Right cardiac atrium (tissue), 5 donors: ENCODE measurements around the gene LARP1B. TPM values are rescaled to one million over a fixed set of nuclear protein-coding genes. Genes with fewer than 3 reads are reported as not detected.
"Not testable (repeated sequence)": the region's sequence is repeated elsewhere in the genome, so short reads cannot be mapped to it uniquely, and the experiment has no call there.

Source experiments
- ATAC-seq, 2 donors: fragments of 200-7000 bp; cut with Tn5 transposase; one replicate each; pipeline versions ENCODE4 v1.8.0 to v1.9.1; 2020; ENCODE audit warnings: moderate library complexity in 2 of 2, mild to moderate bottlenecking in 1 of 2
- DNase-seq, 3 donors: peaks; one replicate each; pipeline ENCODE4 v3.0.0-alpha.2; 2020
- H3K27ac ChIP-seq: one replicate; pipeline ENCODE4 v1.5.1; 2013; ENCODE audit warnings: mild to moderate bottlenecking, low read length, control low read depth, moderate library complexity
- H3K27me3 ChIP-seq: one replicate; pipeline ENCODE4 v1.6.1; 2013; ENCODE audit not compliant: control insufficient read depth, insufficient read depth
- H3K4me1 ChIP-seq: one replicate; pipeline ENCODE4 v1.6.1; 2013; ENCODE audit warnings: low read length; ENCODE audit not compliant: control insufficient read depth, insufficient read depth
- H3K4me3 ChIP-seq: one replicate; pipeline ENCODE4 v1.5.1; 2013; ENCODE audit warnings: low read length, control low read depth
- H3K9me3 ChIP-seq: one replicate; pipeline ENCODE4 v1.6.1; 2013; ENCODE audit warnings: low read length; ENCODE audit not compliant: control insufficient read depth
- WGBS: extraction: QIAGEN DNeasy Blood & Tissue Kit; methylation state at CpG from one replicate; pipeline ENCODE4 v1.1.7; 2013; 5-methylcytosine and 5-hydroxymethylcytosine counted together
- intact Hi-C, 4 donors: fragments of 100-400 bp; cut with DNase I; formaldehyde crosslinking; loops; one replicate each; pipeline versions ENCODE4 v1.11.0 to v1.14.0; 2022 to 2023
- polyA plus RNA-seq: library from polyadenylated mRNA; stranded (reverse); fragments of 200-250 nt; gene quantifications from one replicate; pipeline ENCODE4 v1.2.3, GENCODE V29; 2013
- total RNA-seq, 4 donors: library from RNA; stranded (reverse); fragmentation: NEBNext Ultra II Directional; extraction: Animal tissue kit (Norgen Biotek cat#: 25700); gene quantifications; one replicate each; pipeline ENCODE4 v1.2.1, GENCODE V29; 2021
- donor health status: healthy with polysubstance abuse.
- donor health status: DM: no; HTN: yes; CAD: no.
- donor health status: DM: no; HTN: no; CAD: no.
- donor health status: DM: no; HTN: yes; CAD: no; lungs with severe emphysema.
- donor health status: DM: yes; HTN: yes; CAD: no.

The LARP1B gene
- total and polyA plus RNA-seq, 5 donors: 7.4 to 15.8 (median 11.1) TPM

DNA sequence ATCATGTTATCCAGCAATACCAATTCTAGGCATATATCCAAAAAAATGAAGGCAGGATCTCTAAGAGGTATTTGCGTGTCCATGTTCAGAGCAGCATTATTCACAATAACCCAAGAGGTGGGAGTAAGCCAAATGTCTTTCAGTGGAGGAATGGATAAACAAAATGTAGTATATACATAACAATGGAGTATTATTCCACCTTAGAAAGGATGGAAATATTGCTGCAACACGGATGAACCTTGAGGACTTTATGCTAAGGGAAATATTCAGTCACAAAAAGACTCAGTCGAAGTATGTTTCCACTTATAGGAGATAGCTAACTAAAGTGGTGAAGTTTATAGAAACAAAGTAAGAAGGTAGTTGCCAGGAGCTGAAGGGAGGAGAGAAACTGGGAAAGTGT is 74.3 kb downstream of the LARP1B start:
- 95% methylated on average over 3 of the region's 3 CpGs for whole genome bisulfite sequencing

DNA sequence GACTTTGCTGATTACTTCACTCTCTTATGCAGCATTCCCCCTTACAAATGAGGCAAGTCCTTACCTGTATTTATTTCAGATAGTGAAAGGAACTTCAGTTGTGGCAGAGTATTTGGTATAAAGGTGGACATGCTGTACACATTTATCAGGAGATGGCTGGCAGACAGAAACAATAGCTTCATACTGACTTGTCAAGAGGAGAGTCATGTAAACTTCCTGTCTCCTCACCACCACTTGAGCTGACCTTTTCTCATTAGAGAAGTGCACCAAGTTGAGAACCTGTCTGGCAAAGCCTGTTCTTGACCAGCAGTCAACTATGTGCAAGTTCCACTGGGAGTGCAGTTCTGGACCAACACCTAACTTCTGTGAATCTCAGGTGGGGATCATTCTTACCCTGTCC is 80.8 kb downstream of the LARP1B start:
- H3K27me3 ChIP-seq: no peaks in the 10 kb centered on the region
- DNase-seq (no peak), ATAC-seq (no peak)
- H3K27ac ChIP-seq: no peak overlapping the region
- H3K9me3 ChIP-seq: no peaks in the 10 kb centered on the region
- intact Hi-C loops: no loop called here
- no peak overlapping the region for H3K4me3 ChIP-seq
- H3K4me1 ChIP-seq: no peaks in the 10 kb centered on the region

More for the DNA sequence above, 74.3 kb downstream of the LARP1B start:
- Histone ChIP-seq H3K27me3 (no peaks in the 10 kb centered on the region), H3K4me1 (no peaks in the 10 kb centered on the region), H3K4me3 (no peak overlapping the region), H3K9me3 (no peaks in the 10 kb centered on the region), H3K27ac (no peak overlapping the region)
- DNase-seq: no peak
- ATAC-seq: no peak
- intact Hi-C loops: no loop called here

DNA sequence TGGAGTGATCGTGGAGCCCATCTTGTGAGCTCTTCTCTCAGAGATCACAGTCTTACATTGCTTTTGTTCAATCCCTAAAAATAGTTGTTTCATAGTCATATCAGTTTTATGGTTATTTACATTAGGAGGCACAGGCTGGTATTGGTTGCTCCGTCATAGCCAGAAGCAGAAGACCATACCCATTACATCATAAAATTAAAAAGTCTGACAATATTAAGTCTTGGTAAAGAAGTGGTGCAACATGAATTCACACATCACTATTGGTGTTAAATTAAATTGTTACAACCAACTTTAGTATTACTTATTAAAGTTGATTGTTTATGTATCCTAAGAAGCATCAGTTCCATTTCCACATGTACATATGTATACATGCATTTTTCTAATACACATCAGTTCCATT is 84.6 kb downstream of the LARP1B start:
- 97% methylated on average over 2 of the region's 2 CpGs for WGBS
- Histone ChIP-seq H3K9me3 (no peaks in the 10 kb centered on the region), H3K27ac (no peak overlapping the region), H3K27me3 (no peaks in the 10 kb centered on the region), H3K4me3 (no peak overlapping the region), H3K4me1 (no peaks in the 10 kb centered on the region)
- intact Hi-C loops: no loop called here
- ATAC-seq (no peak), DNase-seq (no peak)

DNA sequence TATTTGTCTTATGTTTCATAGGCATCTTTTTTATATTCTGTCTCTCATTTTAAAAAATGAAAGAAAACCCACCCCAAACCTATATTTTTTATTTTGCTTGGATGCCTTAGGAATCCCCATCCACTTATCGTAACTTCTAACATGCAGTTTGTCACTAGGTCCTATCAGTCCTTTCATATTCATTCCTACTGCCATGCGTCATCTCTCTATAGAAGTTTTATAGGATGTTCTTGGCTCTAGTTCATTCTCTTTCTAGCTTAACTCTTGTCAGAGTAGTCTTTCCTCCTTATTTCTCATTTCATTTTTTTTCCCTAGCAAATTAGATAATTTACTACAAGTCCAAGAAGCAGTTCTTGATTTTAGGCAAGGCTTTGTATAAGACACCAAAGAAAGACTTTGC is 92.7 kb downstream of the LARP1B start:
- H3K27me3 ChIP-seq: no peaks in the 10 kb centered on the region
- H3K27ac ChIP-seq: no peak overlapping the region
- ATAC-seq: no peak
- peaks cover 2% of the 10 kb centered on the region for H3K4me1 ChIP-seq
- DNase-seq: no peak
- no peak overlapping the region for H3K4me3 ChIP-seq
- WGBS: 85% methylated on average over 2 of the region's 2 CpGs
- intact Hi-C loops: no loop called here
- no peaks in the 10 kb centered on the region for H3K9me3 ChIP-seq

DNA sequence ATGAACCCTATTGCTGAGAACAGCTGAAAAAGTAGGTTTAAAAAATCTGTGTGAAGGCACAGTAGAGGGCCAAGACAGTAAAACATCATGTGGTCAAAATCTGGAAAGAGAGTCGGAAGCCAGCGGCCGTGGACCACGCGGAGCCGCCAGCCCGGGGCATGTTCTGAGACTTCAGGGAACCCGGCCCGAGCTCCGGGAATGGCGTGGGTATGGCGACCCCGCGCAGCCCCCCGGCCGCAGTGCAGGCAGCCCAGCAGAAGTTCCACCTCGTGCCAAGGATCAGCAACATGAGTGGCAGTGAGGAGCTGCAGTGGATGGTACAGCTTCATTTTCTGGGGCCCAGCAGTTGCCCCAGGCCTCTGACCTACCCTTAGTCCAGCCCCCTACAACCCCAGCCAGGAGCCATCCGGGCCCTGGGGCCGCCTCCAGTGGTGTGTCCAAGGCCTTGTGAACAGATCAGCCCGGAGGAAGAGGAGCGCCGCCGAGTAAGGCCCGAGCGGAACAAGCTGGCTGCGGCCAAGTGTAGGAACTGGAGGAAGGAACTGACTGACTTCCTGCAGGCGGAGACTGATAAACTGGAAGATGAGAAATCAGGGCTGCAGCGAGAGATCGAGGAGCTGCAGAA is 94.2 kb downstream of the LARP1B start:
- no peak overlapping the region for H3K4me3 ChIP-seq
- peaks cover 2% of the 10 kb centered on the region for H3K4me1 ChIP-seq
- peak; percentile 66 to 81 (median 77) for DNase-seq
- 88% methylated on average over 29 of the region's 29 CpGs for WGBS
- H3K9me3 ChIP-seq: no peaks in the 10 kb centered on the region
- no peaks in the 10 kb centered on the region for H3K27me3 ChIP-seq
- peak overlapping the region; percentile 49 for H3K27ac ChIP-seq
- peak; percentile 83 to 98 for ATAC-seq
- intact Hi-C loops: no loop called here

DNA sequence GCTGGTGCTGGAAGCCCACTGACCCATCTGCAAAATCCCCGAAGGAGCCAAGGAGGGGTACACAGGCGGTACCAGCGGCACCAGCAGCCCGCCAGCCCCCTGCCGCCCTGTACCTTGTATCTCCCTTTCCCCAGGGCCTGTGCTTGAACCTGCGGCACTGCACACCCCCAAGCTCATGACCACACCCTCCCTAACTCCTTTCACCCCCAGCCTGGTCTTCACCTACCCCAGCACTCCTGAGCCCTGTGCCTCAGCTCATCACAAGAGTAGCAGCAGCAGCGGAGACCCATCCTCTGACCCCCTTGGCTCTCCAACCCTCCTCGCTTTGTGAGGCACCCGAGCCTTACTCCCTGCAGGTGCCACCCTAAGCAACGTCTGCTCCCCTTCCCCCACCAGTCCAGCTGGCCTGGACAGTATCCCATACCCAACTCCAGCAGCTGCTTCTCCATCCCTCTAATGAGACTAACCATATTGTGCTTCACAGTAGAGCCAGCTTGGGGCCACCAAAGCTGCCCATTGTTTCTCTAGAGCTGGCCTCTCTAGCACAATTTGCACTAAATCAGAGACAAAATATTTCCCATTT is 94.9 kb downstream of the LARP1B start:
- Histone ChIP-seq H3K27ac (peak overlapping the region; percentile 20), H3K4me1 (peaks cover 2% of the 10 kb centered on the region), H3K9me3 (no peaks in the 10 kb centered on the region), H3K4me3 (no peak overlapping the region), H3K27me3 (no peaks in the 10 kb centered on the region)
- intact Hi-C loops: no loop called here
- DNase-seq (no peak), ATAC-seq (peak; percentile 47 to 51)
- WGBS: 93% methylated on average over 10 of the region's 10 CpGs

DNA sequence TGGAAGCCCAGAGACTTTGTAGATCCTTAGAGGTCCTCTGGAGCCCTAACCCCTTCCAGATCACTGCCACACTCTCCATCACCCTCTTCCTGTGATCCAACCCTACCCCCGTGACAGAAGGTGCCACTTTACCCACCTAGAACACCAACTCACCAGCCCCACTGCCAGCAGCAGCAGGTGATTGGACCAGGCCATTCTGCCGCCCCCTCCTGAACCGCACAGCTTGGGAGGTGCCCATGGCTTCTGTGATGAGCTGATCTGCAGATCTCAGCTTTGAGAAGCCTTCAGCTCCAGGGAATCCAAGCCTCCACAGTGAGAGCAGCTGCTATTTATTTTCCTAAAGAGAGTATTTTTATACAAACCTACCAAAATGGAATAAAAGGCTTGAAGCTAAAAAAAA is 95.4 kb downstream of the LARP1B start:
- 97% methylated on average over 3 of the region's 3 CpGs for WGBS
- DNase-seq, H3K27ac ChIP-seq, H3K27me3 ChIP-seq, ATAC-seq, H3K9me3 ChIP-seq, intact Hi-C loops, H3K4me1 ChIP-seq, H3K4me3 ChIP-seq: not testable (repeated sequence)

DNA sequence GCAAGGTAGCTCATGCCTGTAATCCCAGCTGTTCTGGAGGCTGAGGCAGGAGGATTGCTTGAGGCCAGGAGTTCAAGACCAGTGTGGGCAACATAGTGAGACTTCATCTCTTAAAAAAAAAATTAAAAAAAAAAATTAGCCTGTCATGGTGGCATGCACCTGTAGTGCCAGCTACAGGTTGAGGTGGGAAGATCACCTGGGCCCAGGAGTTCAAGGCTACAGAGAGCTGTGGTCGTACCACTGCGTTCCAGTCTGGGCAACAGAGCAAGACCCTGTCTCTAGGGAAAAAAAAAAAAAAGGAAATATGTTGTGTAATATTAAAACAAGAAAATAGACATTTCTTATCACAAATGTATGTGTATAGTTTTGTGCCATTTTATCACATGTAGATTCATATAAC is 97.8 kb downstream of the LARP1B start:
- 98% methylated on average over 2 of the region's 2 CpGs for WGBS
- intact Hi-C loops: no loop called here

DNA sequence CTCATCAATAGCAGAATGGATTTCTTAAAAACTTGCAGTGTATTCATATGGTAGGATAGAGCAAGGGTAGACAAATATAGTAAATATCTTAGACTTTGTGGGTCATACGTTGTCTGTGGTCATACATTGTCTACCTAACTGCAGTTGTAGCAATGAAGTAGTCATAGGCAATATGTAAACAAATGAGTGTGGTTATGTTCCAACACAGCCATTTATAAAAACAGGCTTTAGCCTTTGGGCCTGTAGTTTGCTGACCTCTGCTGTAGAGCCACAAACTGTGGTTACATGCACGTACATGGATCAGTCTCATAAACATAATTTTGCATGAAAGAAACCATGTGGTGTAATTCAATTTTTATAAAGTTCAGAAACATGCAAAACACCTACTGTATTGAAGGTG is 98.9 kb downstream of the LARP1B start:
- intact Hi-C loops: no loop called here
- Histone ChIP-seq H3K4me1 (peaks cover 2% of the 10 kb centered on the region), H3K27me3 (no peaks in the 10 kb centered on the region), H3K9me3 (no peaks in the 10 kb centered on the region), H3K4me3 (no peak overlapping the region), H3K27ac (no peak overlapping the region)
- ATAC-seq (no peak), DNase-seq (no peak)
- WGBS: 83% methylated on average over 2 of the region's 2 CpGs

More for the DNA sequence above, 97.8 kb downstream of the LARP1B start:
- Histone ChIP-seq H3K27ac (no peak overlapping the region), H3K4me1 (peaks cover 2% of the 10 kb centered on the region), H3K9me3 (no peaks in the 10 kb centered on the region), H3K27me3 (no peaks in the 10 kb centered on the region), H3K4me3 (no peak overlapping the region)
- DNase-seq (no peak), ATAC-seq (no peak)

DNA sequence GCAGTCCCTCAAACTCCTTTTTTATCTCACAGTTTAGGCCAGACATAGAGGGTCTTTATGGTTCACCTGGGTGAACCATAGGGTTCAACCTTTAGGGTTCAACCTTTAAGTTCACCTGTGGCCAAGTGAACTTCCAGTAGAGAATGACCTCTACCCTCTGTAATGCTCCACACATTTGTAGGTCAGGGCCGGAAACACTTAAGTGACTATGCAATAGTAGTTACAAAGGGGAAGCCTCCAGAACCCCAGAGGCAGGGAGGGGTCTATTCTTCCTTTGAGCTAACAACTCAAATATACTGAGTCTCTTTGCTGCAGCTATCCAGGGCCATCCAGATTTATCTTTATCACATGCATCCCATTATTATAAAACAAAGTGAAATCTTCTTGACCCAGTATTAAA is 100.0 kb downstream of the LARP1B start:
- intact Hi-C loops: no loop called here
- Histone ChIP-seq H3K4me1 (no peaks in the 10 kb centered on the region), H3K9me3 (no peaks in the 10 kb centered on the region), H3K27me3 (no peaks in the 10 kb centered on the region), H3K4me3 (no peak overlapping the region), H3K27ac (no peak overlapping the region)
- no peak for ATAC-seq
- DNase-seq: no peak
- 78% methylated on average over 1 of the region's 1 CpG for WGBS

DNA sequence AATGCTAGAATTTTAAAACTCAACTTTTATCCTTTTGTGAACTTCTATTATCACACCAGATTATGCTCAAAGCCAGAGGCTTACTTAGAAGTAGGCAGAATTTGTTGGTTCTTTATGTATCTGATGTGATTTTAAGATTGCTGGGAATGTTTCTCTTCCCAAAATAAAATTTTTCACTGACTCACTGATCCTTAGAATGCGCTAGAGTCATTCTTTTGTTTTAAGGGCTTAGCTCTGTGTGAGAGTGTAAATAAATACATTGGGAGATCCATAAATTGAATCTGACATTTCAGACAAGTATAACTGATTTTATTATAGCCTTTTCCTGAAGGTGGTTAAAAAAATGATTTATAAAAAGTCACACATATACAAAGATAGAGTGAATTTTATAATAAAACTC is 101.3 kb downstream of the LARP1B start:
- Histone ChIP-seq H3K9me3 (no peaks in the 10 kb centered on the region), H3K27me3 (no peaks in the 10 kb centered on the region), H3K27ac (no peak overlapping the region), H3K4me3 (no peak overlapping the region), H3K4me1 (no peaks in the 10 kb centered on the region)
- no peak for DNase-seq
- intact Hi-C loops: no loop called here
- no peak for ATAC-seq
- 89% methylated on average over 1 of the region's 1 CpG for WGBS
